Smooth muscle cell (in vitro differentiated cells): ENCODE data around the gene QPCT. TPM values are rescaled to one million over a fixed set of nuclear protein-coding genes. Genes with fewer than 3 reads are reported as not detected.
A peak's percentile ranks its signal among the peaks of the same experiment; 100 is the strongest.

Experiments used
- DNase-seq: peaks from one replicate; lab custom pipeline; 2025; ENCODE audit not compliant: unreplicated experiment; lab: John Stamatoyannopoulos, UW
- H2AFZ ChIP-seq: fragments of 200-600 bp; sonication (generic); 2 replicates; pipeline ENCODE4 v1.6.0; 2016; ENCODE audit warnings: antibody characterized with exemption, low read depth, mild to moderate bottlenecking
- H3F3A ChIP-seq: fragments of 200-600 bp; sonication (generic); 2 replicates; pipeline ENCODE4 v1.6.0; 2017; ENCODE audit warnings: antibody characterized with exemption, low read depth
- H3K27ac ChIP-seq: fragments of 200-600 bp; sonication (generic); 2 replicates; pipeline ENCODE4 v1.5.1; 2016; ENCODE audit warnings: low read depth, mild to moderate bottlenecking
- H3K27me3 ChIP-seq: fragments of 200-600 bp; sonication (generic); 2 replicates; pipeline ENCODE4 v1.6.1; 2016; ENCODE audit warnings: low read depth, mild to moderate bottlenecking
- H3K36me3 ChIP-seq: fragments of 200-600 bp; sonication (generic); 2 replicates; pipeline ENCODE4 v1.5.1; 2016; ENCODE audit warnings: low read depth
- H3K4me1 ChIP-seq: fragments of 200-600 bp; sonication (generic); 2 replicates; pipeline ENCODE4 v1.5.1; 2016; ENCODE audit warnings: low read depth
- H3K4me2 ChIP-seq: fragments of 200-600 bp; sonication (generic); 2 replicates; pipeline ENCODE4 v1.6.0; 2016; ENCODE audit warnings: mild to moderate bottlenecking
- H3K4me3 ChIP-seq: fragments of 200-600 bp; sonication (generic); 2 replicates; pipeline ENCODE4 v1.5.1; 2016; ENCODE audit warnings: mild to moderate bottlenecking
- H3K79me2 ChIP-seq: fragments of 200-600 bp; sonication (generic); 2 replicates; pipeline ENCODE4 v1.6.0; 2016; ENCODE audit warnings: low read depth, mild to moderate bottlenecking
- H3K9ac ChIP-seq: fragments of 200-600 bp; sonication (generic); 2 replicates; pipeline ENCODE4 v1.6.0; 2016; ENCODE audit warnings: low read depth
- H3K9me3 ChIP-seq: fragments of 200-600 bp; sonication (generic); replicated peaks from 2 replicates; pipeline ENCODE4 v1.5.1; 2016; ENCODE audit warnings: low read depth
- H4K20me1 ChIP-seq: fragments of 200-600 bp; sonication (generic); 2 replicates; pipeline ENCODE4 v1.6.0; 2016; ENCODE audit warnings: low read depth
- WGBS: methylation state at CpG from one replicate; pipeline ENCODE4 v1.1.7; 2016; ENCODE audit warnings: low lambda C conversion rate; 5-methylcytosine and 5-hydroxymethylcytosine counted together
- polyA plus RNA-seq: library from polyadenylated mRNA; unstranded; fragments of >200 nt; fragmentation: Nextera tagmentation; extraction: Ambion mirVana; gene quantifications from 2 replicates; pipeline ENCODE4 v1.2.1, GENCODE V29; 2016
- total RNA-seq: library from RNA; depleted of rRNA; stranded (reverse); fragments of >200 nt; gene quantifications from 2 replicates; pipeline ENCODE4 v1.2.3, GENCODE V29; 2014
- TF ChIP-seq, protein P1 (sequence below): fragments of 200-600 bp; sonication (generic); IDR thresholded peaks from 2 replicates; pipeline ENCODE4 v1.5.1; 2017; ENCODE audit warnings: borderline replicate concordance, mild to moderate bottlenecking, antibody characterized with exemption; ENCODE audit not compliant: insufficient read depth, poor library complexity, severe bottlenecking

QPCT gene
- total and polyA plus RNA-seq, 2 experiments from 2014 or later = 0.58 to 2.0 TPM

GRCh38 chr2:37350034-37350433 is 5.6 kb downstream of the QPCT start:
- Histone ChIP-seq H3K9me3 (no peaks in the 10 kb centered on the region), H3K4me1 (peaks cover 25% of the 10 kb centered on the region), H3K9ac (no peak overlapping the region), H4K20me1 (no peaks in the 10 kb centered on the region), H3K27me3 (no peaks in the 10 kb centered on the region), H3F3A (no peaks in the 10 kb centered on the region), H3K27ac (no peak overlapping the region), H3K4me3 (no peak overlapping the region), H3K4me2 (no peak overlapping the region), H3K79me2 (no peaks in the 10 kb centered on the region), H3K36me3 (no peaks in the 10 kb centered on the region), H2AFZ (no peak overlapping the region)
- TF ChIP-seq, protein P1, sequence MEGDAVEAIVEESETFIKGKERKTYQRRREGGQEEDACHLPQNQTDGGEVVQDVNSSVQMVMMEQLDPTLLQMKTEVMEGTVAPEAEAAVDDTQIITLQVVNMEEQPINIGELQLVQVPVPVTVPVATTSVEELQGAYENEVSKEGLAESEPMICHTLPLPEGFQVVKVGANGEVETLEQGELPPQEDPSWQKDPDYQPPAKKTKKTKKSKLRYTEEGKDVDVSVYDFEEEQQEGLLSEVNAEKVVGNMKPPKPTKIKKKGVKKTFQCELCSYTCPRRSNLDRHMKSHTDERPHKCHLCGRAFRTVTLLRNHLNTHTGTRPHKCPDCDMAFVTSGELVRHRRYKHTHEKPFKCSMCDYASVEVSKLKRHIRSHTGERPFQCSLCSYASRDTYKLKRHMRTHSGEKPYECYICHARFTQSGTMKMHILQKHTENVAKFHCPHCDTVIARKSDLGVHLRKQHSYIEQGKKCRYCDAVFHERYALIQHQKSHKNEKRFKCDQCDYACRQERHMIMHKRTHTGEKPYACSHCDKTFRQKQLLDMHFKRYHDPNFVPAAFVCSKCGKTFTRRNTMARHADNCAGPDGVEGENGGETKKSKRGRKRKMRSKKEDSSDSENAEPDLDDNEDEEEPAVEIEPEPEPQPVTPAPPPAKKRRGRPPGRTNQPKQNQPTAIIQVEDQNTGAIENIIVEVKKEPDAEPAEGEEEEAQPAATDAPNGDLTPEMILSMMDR = no peak
- no peak for DNase-seq
- 74% methylated on average over 3 of the region's 3 CpGs for WGBS

DNA sequence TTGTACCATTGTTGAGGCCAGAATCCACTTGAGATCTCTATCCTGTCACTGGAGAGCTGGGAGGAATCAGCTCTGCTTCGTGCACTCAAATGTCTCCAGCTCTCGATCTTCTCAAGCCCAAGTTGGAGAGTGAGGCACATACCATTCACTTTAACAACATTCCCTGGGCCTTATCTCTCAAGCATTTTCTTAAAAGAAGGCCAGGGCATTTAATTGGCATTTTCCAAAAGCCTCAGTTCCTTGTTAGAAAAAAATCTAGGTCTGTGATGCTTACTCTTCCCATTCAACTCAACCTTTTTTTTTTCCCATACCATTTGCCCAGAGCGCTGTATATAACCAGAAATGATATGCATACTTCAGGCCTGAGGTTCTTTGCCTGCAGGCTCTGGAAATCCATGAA is 10.1 kb downstream of the QPCT start:
- no peak overlapping the region for H3K9ac ChIP-seq
- H3K27ac ChIP-seq = no peak overlapping the region
- WGBS = 28% methylated on average over 3 of the region's 3 CpGs
- H3K79me2 ChIP-seq = no peaks in the 10 kb centered on the region
- no peak overlapping the region for H3K4me3 ChIP-seq
- no peaks in the 10 kb centered on the region for H3K27me3 ChIP-seq
- no peaks in the 10 kb centered on the region for H3K9me3 ChIP-seq
- peaks cover 9% of the 10 kb centered on the region for H3K4me1 ChIP-seq
- H3K4me2 ChIP-seq = peak overlapping the region; percentile 30
- H4K20me1 ChIP-seq = no peaks in the 10 kb centered on the region
- no peak overlapping the region for H2AFZ ChIP-seq
- no peaks in the 10 kb centered on the region for H3K36me3 ChIP-seq
- TF ChIP-seq, protein P1 = no peak
- H3F3A ChIP-seq = no peaks in the 10 kb centered on the region
- no peak for DNase-seq

DNA sequence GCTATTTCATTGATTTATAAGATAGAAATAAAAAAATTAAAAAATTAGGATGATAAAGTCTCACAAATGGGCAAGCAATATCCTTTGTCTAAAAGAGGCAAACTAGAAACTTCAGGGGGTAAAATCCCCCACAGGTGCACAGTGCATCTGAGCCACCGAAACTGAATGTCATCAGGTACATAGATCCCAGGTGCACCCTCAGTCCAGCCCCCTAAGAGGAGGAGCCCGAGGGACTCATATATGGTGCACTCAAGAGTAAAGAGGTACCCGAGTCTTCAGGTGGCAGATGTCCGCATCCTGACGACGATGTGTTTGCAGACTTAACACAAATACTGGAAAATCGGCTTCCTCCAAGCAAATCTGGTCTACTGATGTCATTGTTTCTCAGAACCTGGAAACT is 11.3 kb downstream of the QPCT start:
- H3K4me3 ChIP-seq = no peak overlapping the region
- no peaks in the 10 kb centered on the region for H3K36me3 ChIP-seq
- no peaks in the 10 kb centered on the region for H3K9me3 ChIP-seq
- no peaks in the 10 kb centered on the region for H3K79me2 ChIP-seq
- WGBS = 94% methylated on average over 7 of the region's 7 CpGs
- TF ChIP-seq, protein P1 = no peak
- H3K4me1 ChIP-seq = no peaks in the 10 kb centered on the region
- no peak overlapping the region for H3K4me2 ChIP-seq
- no peak overlapping the region for H3K27ac ChIP-seq
- DNase-seq = no peak
- H4K20me1 ChIP-seq = no peaks in the 10 kb centered on the region
- H2AFZ ChIP-seq = no peak overlapping the region
- H3K27me3 ChIP-seq = no peaks in the 10 kb centered on the region
- H3F3A ChIP-seq = no peaks in the 10 kb centered on the region
- no peak overlapping the region for H3K9ac ChIP-seq

DNA sequence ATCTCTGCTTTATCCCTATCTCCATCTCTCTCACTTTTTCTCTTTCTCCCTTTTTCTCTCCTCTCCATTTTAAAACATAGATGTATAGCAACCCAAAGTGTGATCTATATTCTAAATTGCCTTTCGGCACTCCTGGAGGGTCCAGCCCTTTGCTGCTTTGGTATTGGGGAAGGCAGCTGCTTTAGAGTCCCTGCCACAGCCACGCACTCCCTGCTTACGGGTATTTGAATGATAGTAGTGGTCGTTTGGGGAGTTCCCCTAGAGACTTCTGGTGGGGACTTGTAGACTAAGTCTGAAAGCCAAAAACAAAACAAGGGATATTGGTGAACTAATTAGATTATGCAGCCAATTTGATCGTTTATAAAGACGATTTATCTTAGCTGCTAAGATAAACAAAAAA is 11.9 kb downstream of the QPCT start:
- no peak overlapping the region for H3K4me2 ChIP-seq
- H3K9ac ChIP-seq = no peak overlapping the region
- no peak overlapping the region for H3K4me3 ChIP-seq
- DNase-seq = no peak
- H2AFZ ChIP-seq = no peak overlapping the region
- 82% methylated on average over 6 of the region's 6 CpGs for WGBS
- H3F3A ChIP-seq = no peaks in the 10 kb centered on the region
- H3K27ac ChIP-seq = no peak overlapping the region
- no peaks in the 10 kb centered on the region for H3K27me3 ChIP-seq
- H3K4me1 ChIP-seq = no peaks in the 10 kb centered on the region
- no peaks in the 10 kb centered on the region for H3K36me3 ChIP-seq
- TF ChIP-seq, protein P1 = no peak
- H3K9me3 ChIP-seq = no peaks in the 10 kb centered on the region
- no peaks in the 10 kb centered on the region for H3K79me2 ChIP-seq
- H4K20me1 ChIP-seq = no peaks in the 10 kb centered on the region
